Endodermal cell (in vitro differentiated cells): ENCODE data around the gene RNF44. TPM values are rescaled to one million over a fixed set of nuclear protein-coding genes. Genes with fewer than 3 reads are reported as not detected.

ENCODE experiments used
- DNase-seq: peaks from one replicate; pipeline ENCODE4 v3.0.0-alpha.2; 2017
- H3K27ac ChIP-seq: 2 replicates; pipeline ENCODE4 v1.5.1; 2013; ENCODE audit warnings: mild to moderate bottlenecking, low read depth, low read length, moderate library complexity
- H3K27me3 ChIP-seq: 2 replicates; pipeline ENCODE4 v1.6.1; 2013; ENCODE audit warnings: mild to moderate bottlenecking, low read length, moderate library complexity; ENCODE audit not compliant: insufficient read depth, control insufficient read depth, poor library complexity, severe bottlenecking
- H3K36me3 ChIP-seq: 2 replicates; pipeline ENCODE4 v1.7.0; 2013; ENCODE audit warnings: mild to moderate bottlenecking, low read length, moderate library complexity; ENCODE audit not compliant: control insufficient read depth, insufficient read depth
- H3K4me1 ChIP-seq: one replicate; pipeline ENCODE4 v1.7.0; 2013; ENCODE audit warnings: low read length; ENCODE audit not compliant: control insufficient read depth, insufficient read depth
- H3K4me3 ChIP-seq: 2 replicates; pipeline ENCODE4 v1.5.1; 2013; ENCODE audit warnings: mild to moderate bottlenecking, low read length, moderate library complexity
- H3K9ac ChIP-seq: 2 replicates; pipeline ENCODE4 v1.6.1; 2013; ENCODE audit warnings: mild to moderate bottlenecking, low read length, moderate library complexity; ENCODE audit not compliant: poor library complexity, severe bottlenecking; ENCODE audit errors: extremely low read depth
- H3K9me3 ChIP-seq: 2 replicates; pipeline ENCODE4 v1.6.1; 2013; ENCODE audit warnings: mild to moderate bottlenecking, low read length, moderate library complexity; ENCODE audit not compliant: control insufficient read depth
- H3K27ac Mint-ChIP-seq: 2 replicates; pipeline ENCODE4 v1.8.0; 2020; ENCODE audit warnings: mixed read lengths
- H3K27me3 Mint-ChIP-seq: 2 replicates; pipeline ENCODE4 v1.8.0; 2021; ENCODE audit warnings: mild to moderate bottlenecking, mixed read lengths; ENCODE audit not compliant: insufficient read depth
- H3K36me3 Mint-ChIP-seq: 2 replicates; pipeline ENCODE4 v1.8.0; 2020; ENCODE audit warnings: low read depth, mixed read lengths
- H3K4me1 Mint-ChIP-seq: 2 replicates; pipeline ENCODE4 v1.8.0; 2020; ENCODE audit warnings: mixed read lengths
- H3K4me3 Mint-ChIP-seq: 2 replicates; pipeline ENCODE4 v1.8.0; 2020; ENCODE audit warnings: mild to moderate bottlenecking, moderate library complexity, mixed read lengths
- H3K9me3 Mint-ChIP-seq: 2 replicates; pipeline ENCODE4 v1.8.0; 2020; ENCODE audit warnings: mild to moderate bottlenecking, mixed read lengths
- CTCF ChIP-seq: fragments of 200-600 bp; sonication (generic); conservative IDR thresholded peaks from 2 replicates; pipeline ENCODE4 v1.5.0; 2021; ENCODE audit warnings: antibody characterized with exemption, mild to moderate bottlenecking
- WGBS, 2 experiments: methylation state at CpG; one replicate each; pipeline versions ENCODE4 v1.1.5 to v1.1.7; 2013; ENCODE audit warnings: missing lambda C conversion rate in 2 of 2, mixed read lengths in 1 of 2; ENCODE audit not compliant: insufficient coverage in 1 of 2, insufficient read length in 1 of 2; 5-methylcytosine and 5-hydroxymethylcytosine counted together
- total RNA-seq, 2 donors: library from RNA; stranded (reverse); fragmentation: NEBNext Ultra II Directional in 1 of 2; extraction: Animal tissue kit (Norgen Biotek cat#: 25700) in 1 of 2; gene quantifications; 2 replicates in 1 of 2; 3 replicates in 1 of 2; pipeline ENCODE4 v1.2.1, GENCODE V29; 2021

The RNF44 gene
- total RNA-seq, 2 donors from 2014 or later, result 150 to 173 TPM

GRCh38 chr5:176507911-176508310 is 29.3 kb downstream of the RNF44 start:
- no peaks in the 10 kb centered on the region for H3K27me3 Mint-ChIP-seq
- Histone ChIP-seq H3K9ac (no peak overlapping the region), H3K27ac (no peak overlapping the region), H3K36me3 (peaks cover 70% of the 10 kb centered on the region), H3K4me1 (no peaks in the 10 kb centered on the region), H3K4me3 (no peak overlapping the region), H3K27me3 (no peaks in the 10 kb centered on the region), H3K9me3 (no peaks in the 10 kb centered on the region)
- 83 to 91% methylated on average over 1 to 2 of the region's 2 CpGs for WGBS, 2 experiments
- H3K9me3 Mint-ChIP-seq, result no peaks in the 10 kb centered on the region
- no peak overlapping the region for H3K4me3 Mint-ChIP-seq
- no peak for DNase-seq
- TF ChIP-seq CTCF, result no peak
- no peak overlapping the region for H3K27ac Mint-ChIP-seq
- no peaks in the 10 kb centered on the region for H3K4me1 Mint-ChIP-seq
- peaks cover 60% of the 10 kb centered on the region for H3K36me3 Mint-ChIP-seq

GRCh38 chr5:176503496-176503895 is 33.7 kb downstream of the RNF44 start:
- Mint-ChIP-seq H3K9me3 (no peaks in the 10 kb centered on the region), H3K4me3 (no peak overlapping the region), H3K27me3 (no peaks in the 10 kb centered on the region), H3K4me1 (no peaks in the 10 kb centered on the region), H3K27ac (no peak overlapping the region), H3K36me3 (peaks cover 84% of the 10 kb centered on the region)
- Histone ChIP-seq H3K4me1 (no peaks in the 10 kb centered on the region), H3K9me3 (no peaks in the 10 kb centered on the region), H3K9ac (no peak overlapping the region), H3K27ac (no peak overlapping the region), H3K36me3 (peaks cover 92% of the 10 kb centered on the region), H3K4me3 (no peak overlapping the region), H3K27me3 (no peaks in the 10 kb centered on the region)
- no peak for DNase-seq
- no peak for TF ChIP-seq CTCF
- 86 to 98% methylated on average over 5 of the region's 5 CpGs for WGBS, 2 experiments

- H3K4me1 ChIP-seq, result no peaks in the 10 kb centered on the region
- Mint-ChIP-seq H3K4me1 (no peaks in the 10 kb centered on the region), H3K27me3 (no peaks in the 10 kb centered on the region), H3K27ac (no peak overlapping the region), H3K4me3 (no peak overlapping the region), H3K9me3 (no peaks in the 10 kb centered on the region), H3K36me3 (peaks cover 84% of the 10 kb centered on the region)
- no peaks in the 10 kb centered on the region for H3K27me3 ChIP-seq
- DNase-seq, result no peak
- WGBS, 2 experiments, result 91 to 100% methylated on average over 1 of the region's 1 CpG
- H3K4me3 ChIP-seq, result no peak overlapping the region
- H3K9ac ChIP-seq, result no peak overlapping the region
- no peak for TF ChIP-seq CTCF
- peaks cover 94% of the 10 kb centered on the region for H3K36me3 ChIP-seq
- H3K9me3 ChIP-seq, result no peaks in the 10 kb centered on the region
- H3K27ac ChIP-seq, result no peak overlapping the region
These were observed 35.9 kb downstream of the RNF44 start for GRCh38 chr5:176501333-176501732.
